ENCODE data around the gene ZNF488. TPM values are rescaled to one million over a fixed set of nuclear protein-coding genes. Genes with fewer than 3 reads are reported as not detected.

ZNF488 gene
- total RNA-seq, 4 donors from 2014 or later: 1.0 to 3.9 (median 2.3) TPM

DNA sequence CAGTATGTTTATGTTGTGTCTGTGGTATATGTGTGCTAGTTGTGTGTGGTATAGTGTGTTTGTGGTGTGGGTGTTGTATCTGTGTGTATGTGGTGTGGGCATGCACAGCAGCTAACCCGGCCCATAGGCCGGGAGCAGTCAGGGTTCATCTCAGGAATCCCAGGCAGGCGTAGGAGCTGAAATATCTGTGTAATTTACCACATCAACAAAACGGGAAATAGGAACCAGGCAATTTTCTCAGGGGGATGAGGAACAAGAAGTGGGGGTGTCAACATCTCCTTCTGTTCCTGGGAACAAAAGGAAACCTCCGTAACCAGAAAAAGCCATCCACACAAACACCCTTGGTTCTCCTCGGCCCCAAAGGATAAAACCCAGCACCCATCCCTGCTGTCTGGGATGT lies 24.5 kb upstream of the ZNF488 start:
- Histone ChIP-seq H3K27ac (no peak overlapping the region), H3K4me3 (no peak overlapping the region), H3K9me3 (no peaks in the 10 kb centered on the region), H3K36me3 (no peaks in the 10 kb centered on the region), H3K27me3 (no peaks in the 10 kb centered on the region), H3K4me1 (peaks cover 41% of the 10 kb centered on the region)
- no peak for TF ChIP-seq EP300 (IDR thresholded peaks at IDR 0.05)
- TF ChIP-seq POLR2A (IDR thresholded peaks at IDR 0.05): no peak
- TF ChIP-seq POLR2AphosphoS5 (IDR thresholded peaks at IDR 0.05): no peak
- TF ChIP-seq, protein P1, sequence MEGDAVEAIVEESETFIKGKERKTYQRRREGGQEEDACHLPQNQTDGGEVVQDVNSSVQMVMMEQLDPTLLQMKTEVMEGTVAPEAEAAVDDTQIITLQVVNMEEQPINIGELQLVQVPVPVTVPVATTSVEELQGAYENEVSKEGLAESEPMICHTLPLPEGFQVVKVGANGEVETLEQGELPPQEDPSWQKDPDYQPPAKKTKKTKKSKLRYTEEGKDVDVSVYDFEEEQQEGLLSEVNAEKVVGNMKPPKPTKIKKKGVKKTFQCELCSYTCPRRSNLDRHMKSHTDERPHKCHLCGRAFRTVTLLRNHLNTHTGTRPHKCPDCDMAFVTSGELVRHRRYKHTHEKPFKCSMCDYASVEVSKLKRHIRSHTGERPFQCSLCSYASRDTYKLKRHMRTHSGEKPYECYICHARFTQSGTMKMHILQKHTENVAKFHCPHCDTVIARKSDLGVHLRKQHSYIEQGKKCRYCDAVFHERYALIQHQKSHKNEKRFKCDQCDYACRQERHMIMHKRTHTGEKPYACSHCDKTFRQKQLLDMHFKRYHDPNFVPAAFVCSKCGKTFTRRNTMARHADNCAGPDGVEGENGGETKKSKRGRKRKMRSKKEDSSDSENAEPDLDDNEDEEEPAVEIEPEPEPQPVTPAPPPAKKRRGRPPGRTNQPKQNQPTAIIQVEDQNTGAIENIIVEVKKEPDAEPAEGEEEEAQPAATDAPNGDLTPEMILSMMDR (IDR thresholded peaks at IDR 0.05): no peak
- 78% methylated on average over 6 of the region's 6 CpGs for WGBS
- no peak for DNase-seq (ENCODE audit: low spot score in 2 of 2)

GRCh38 chr10:47406870-47407691 lies 23.0 kb upstream of the ZNF488 start:
- Histone ChIP-seq H3K4me3 (no peak overlapping the region), H3K36me3 (no peaks in the 10 kb centered on the region), H3K27ac (no peak overlapping the region), H3K4me1 (peaks cover 56% of the 10 kb centered on the region), H3K27me3 (no peaks in the 10 kb centered on the region), H3K9me3 (no peaks in the 10 kb centered on the region)
- WGBS: 66% methylated on average over 7 of the region's 9 CpGs
- TF ChIP-seq, protein P1 (IDR thresholded peaks at IDR 0.05): no peak
- TF ChIP-seq POLR2AphosphoS5 (IDR thresholded peaks at IDR 0.05) (no peak), POLR2A (IDR thresholded peaks at IDR 0.05) (no peak), EP300 (IDR thresholded peaks at IDR 0.05) (no peak)
- DNase-seq (ENCODE audit: low spot score in 2 of 2): no peak

DNA sequence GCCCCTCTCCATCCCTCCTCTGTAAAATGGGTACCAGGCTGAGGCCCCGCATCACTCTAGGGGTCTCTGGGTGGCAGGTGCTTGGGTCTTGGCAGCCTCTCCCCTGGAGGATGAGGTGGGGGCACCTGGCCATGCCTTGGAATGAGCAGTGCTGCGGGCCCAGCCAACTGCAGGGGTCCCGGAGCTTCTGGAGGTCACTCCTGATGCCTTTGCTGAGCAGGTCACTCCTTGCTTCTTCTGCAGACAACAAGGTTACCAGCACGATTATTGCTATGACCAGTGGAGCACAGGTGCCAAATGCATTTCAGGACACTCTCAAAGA lies 22.4 kb upstream of the ZNF488 start:
- H3K4me1 ChIP-seq: peaks cover 58% of the 10 kb centered on the region

DNA sequence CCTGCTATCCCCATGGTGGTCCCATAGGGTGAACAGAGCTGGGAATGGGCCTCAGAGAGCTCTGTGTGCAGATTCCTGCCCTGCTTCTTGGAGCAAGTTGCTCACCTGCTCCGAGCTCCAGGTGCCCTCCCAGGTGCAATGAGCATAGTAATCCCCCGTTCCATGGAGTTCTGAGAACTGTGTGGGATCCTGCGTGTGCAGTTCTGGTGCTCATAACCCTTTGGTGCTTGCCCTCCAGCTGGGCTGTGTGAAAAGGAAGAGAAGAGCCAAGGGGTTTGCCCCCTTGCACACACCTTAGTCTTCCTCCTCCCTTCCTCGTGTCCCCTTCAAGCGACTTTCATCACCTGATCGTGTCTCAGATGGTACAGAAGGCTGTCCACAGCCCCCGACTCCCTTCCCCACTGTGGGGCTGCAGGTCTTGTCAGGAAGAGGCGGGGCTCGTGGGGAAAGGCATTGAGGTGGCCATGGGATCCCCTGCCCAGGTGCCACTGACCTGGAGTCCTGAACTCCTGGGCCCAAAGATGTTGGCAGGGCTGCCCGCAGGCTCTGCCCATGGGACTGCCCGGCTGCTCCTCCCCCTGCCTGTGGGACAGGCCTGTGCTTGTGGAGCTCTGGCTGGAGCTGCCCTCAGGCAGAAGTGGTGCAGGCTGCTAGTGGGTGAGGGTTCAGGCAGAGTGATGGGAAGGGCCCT lies 21.9 kb upstream of the ZNF488 start:
- no peak overlapping the region for H3K27ac ChIP-seq
- H3K4me1 ChIP-seq: peaks cover 58% of the 10 kb centered on the region
- DNase-seq (ENCODE audit: low spot score in 2 of 2): peak in 1 of 2 donors; percentile 55
- 93% methylated on average over 6 of the region's 11 CpGs for WGBS
- H3K4me3 ChIP-seq: no peak overlapping the region
- H3K9me3 ChIP-seq: no peaks in the 10 kb centered on the region
- H3K27me3 ChIP-seq: no peaks in the 10 kb centered on the region
- TF ChIP-seq EP300 (IDR thresholded peaks at IDR 0.05) (no peak), POLR2AphosphoS5 (IDR thresholded peaks at IDR 0.05) (no peak), POLR2A (IDR thresholded peaks at IDR 0.05) (no peak)
- H3K36me3 ChIP-seq: no peaks in the 10 kb centered on the region

More for the DNA sequence above, 22.4 kb upstream of the ZNF488 start:
- H3K9me3 ChIP-seq: no peaks in the 10 kb centered on the region
- H3K4me3 ChIP-seq: no peak overlapping the region
- TF ChIP-seq POLR2AphosphoS5 (IDR thresholded peaks at IDR 0.05) (no peak), POLR2A (IDR thresholded peaks at IDR 0.05) (no peak), EP300 (IDR thresholded peaks at IDR 0.05) (no peak)
- TF ChIP-seq, protein P1 (IDR thresholded peaks at IDR 0.05): no peak
- no peaks in the 10 kb centered on the region for H3K36me3 ChIP-seq
- DNase-seq (ENCODE audit: low spot score in 2 of 2): peak in 1 of 2 donors; percentile 64
- 87% methylated on average over 3 of the region's 4 CpGs for WGBS
- H3K27ac ChIP-seq: no peak overlapping the region
- H3K27me3 ChIP-seq: no peaks in the 10 kb centered on the region

DNA sequence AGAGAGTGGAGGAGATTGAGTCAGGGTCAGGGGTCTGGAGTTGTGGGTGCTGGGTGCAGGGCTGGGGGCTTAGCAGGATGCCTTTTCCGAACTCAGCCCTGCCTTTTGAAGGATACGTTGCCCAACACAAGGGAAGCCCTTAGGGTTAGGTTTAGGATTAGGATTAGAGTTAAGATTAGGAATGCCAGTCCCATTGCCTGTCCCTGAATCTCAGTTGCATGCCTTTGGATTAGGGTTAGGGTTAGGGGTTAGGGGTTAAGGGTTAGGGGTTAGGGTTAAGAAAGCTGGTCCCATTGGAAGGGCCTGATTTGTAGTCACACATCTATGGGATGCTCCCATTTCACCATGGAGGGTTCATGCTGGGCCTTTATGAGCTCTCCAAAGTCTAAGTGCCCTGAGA lies 20.8 kb upstream of the ZNF488 start:
- no peak for DNase-seq (ENCODE audit: low spot score in 2 of 2)
- WGBS: 79% methylated on average over 2 of the region's 2 CpGs

More for the DNA sequence above, 20.8 kb upstream of the ZNF488 start:
- Histone ChIP-seq H3K27ac (no peak overlapping the region), H3K4me1 (peaks cover 56% of the 10 kb centered on the region), H3K27me3 (no peaks in the 10 kb centered on the region), H3K36me3 (no peaks in the 10 kb centered on the region), H3K9me3 (no peaks in the 10 kb centered on the region), H3K4me3 (no peak overlapping the region)
- TF ChIP-seq POLR2AphosphoS5 (IDR thresholded peaks at IDR 0.05) (no peak), POLR2A (IDR thresholded peaks at IDR 0.05) (no peak), EP300 (IDR thresholded peaks at IDR 0.05) (no peak)
- TF ChIP-seq, protein P1 (IDR thresholded peaks at IDR 0.05): no peak

Data from suprapubic skin (tissue), 4 donors.